NB4 (cell line): ENCODE data around the gene MCC.

Experiments used
- CTCF ChIP-seq: IDR thresholded peaks from one replicate; pipeline ENCODE4 v1.5.1; 2012; ENCODE audit warnings: low read depth, low read length
- MAX ChIP-seq: IDR thresholded peaks from 2 replicates; pipeline ENCODE4 v1.6.1; 2011; ENCODE audit warnings: low read depth, low read length
- MYC ChIP-seq: IDR thresholded peaks from 2 replicates; pipeline ENCODE4 v1.6.1; 2011; ENCODE audit warnings: low read depth, low read length
- POLR2A ChIP-seq: IDR thresholded peaks from 2 replicates; pipeline ENCODE4 v1.6.1; 2011; ENCODE audit warnings: mild to moderate bottlenecking; ENCODE audit not compliant: insufficient read length; ENCODE audit errors: extremely low read depth

GRCh38 chr5:113478691-113479090 is 9.6 kb downstream of the MCC start:
- TF ChIP-seq CTCF, result no peak
- no peak for TF ChIP-seq POLR2A
- TF ChIP-seq MAX, result no peak
- no peak for TF ChIP-seq MYC
